NCI-H2196 treated with DMSO at 0.1 percent for 48 hours (cell line): ENCODE measurements around the gene SLC6A2.
"Not testable (repeated sequence)": the region's sequence is repeated elsewhere in the genome, so short reads cannot be mapped to it uniquely, and the experiment has no call there.

Experiments
- DNase-seq: peaks from one replicate; lab custom pipeline; 2025; ENCODE audit not compliant: unreplicated experiment; lab: John Stamatoyannopoulos, UW

Gene SLC6A2

GRCh38 chr16:55655897-55656681, at the start of gene SLC6A2:
SLC6A2 (plus strand) TSS chr16:55655988; CDS start chr16:55656695, 707 bp downstream.
- no peak for DNase-seq

DNA sequence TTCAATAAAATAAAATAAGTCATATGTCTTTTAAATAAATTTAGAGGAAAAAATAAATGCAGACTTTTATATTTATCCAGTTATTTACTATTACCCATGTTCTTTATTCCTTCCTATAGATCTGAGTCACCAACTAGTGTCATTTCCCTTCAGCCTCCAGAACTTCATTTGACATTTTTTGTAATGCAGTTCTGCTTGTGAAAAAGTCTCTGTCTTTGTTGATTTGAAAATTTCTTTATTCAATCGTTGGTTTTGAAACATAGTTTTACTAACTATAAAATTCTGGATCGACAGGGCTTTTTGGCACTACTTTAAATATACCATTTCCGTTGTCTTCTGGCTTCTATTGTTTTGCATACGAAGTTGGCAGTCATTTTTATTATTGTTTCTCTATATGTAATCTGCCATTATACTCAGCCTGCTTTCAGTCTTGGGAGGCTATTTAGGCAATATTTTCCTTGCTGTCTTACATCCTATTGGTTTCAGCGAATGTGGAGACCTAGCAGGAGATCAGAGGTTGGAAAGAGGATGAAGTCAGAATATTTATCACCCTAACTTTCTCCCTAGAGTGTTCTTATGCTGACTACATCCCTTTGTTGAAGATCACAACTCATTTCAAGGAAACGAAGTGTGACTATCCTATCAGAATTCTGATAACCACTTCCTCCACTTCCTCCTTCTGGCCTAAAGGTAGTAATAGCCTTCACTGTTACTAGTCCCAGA, 42.0 kb upstream of the SLC6A2 start:
- DNase-seq = no peak

DNA sequence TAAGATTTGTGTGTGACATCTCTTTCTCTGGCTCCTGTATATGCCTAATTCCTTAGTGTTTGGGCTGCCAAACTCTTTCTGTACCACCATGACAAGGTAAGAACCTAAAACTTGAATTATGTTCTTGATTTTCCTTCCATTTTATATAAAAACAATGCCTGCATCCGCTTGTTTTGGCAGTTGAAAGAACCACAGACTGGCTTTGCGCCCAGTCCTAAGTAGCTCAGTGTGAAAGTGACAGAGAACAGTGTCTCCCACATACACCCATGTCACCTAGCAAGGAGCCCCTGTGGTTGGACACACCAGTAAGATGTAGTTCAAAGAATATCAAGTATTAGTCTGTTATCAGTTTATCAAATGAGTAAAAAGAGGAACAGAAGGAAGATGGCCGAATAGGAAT, 40.7 kb upstream of the SLC6A2 start:
- DNase-seq = no peak

GRCh38 chr16:55615670-55616069, 40.1 kb upstream of the SLC6A2 start:
- not testable (repeated sequence) for DNase-seq

GRCh38 chr16:55621771-55622170, 34.0 kb upstream of the SLC6A2 start:
- no peak for DNase-seq

GRCh38 chr16:55622272-55622671, 33.5 kb upstream of the SLC6A2 start:
- no peak for DNase-seq

- DNase-seq = no peak
Observed at GRCh38 chr16:55622930-55623561, 32.7 kb upstream of the SLC6A2 start.

DNA sequence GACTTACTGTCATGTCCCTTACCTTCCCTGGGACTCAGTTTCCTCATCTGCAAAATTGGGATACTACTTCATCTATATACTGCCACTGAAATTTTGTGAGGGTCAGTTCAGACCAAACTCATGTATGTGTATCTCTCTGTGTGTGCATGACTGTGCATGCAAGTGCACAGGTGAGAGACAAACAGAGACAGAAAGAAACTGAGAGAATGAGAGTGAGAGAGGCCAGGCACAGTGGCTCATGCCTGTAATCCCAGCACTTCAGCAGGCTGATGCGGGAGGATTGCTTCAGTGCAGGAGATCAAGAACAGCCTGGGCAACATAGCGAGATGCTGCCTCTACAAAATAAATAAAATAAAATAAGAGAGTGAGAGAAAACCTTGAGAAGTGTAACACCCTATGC, 32.1 kb upstream of the SLC6A2 start:
- no peak for DNase-seq

- no peak for DNase-seq
Observed at GRCh38 chr16:55624696-55625095, 31.1 kb upstream of the SLC6A2 start.

DNA sequence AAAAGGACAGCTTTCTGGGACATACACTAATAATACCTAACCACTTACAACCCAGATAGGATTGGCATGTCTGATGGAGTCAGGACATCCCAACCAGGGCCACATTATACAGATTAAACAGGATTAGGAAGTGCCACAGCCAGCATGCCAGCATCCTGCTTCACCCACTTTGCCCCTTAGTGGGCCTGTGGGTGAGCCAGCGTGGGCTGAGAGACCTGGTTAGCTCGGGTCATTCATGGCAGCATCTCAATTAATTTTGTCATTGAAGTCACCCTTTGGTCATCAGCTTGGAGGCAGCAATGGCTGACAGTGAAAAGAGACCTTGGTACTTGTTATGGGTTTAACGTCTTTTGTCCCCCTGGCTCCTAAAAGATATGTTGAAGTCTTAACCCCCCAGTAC, 29.9 kb upstream of the SLC6A2 start:
- no peak for DNase-seq

- DNase-seq = no peak
Observed at GRCh38 chr16:55628306-55628968, 27.4 kb upstream of the SLC6A2 start.

DNA sequence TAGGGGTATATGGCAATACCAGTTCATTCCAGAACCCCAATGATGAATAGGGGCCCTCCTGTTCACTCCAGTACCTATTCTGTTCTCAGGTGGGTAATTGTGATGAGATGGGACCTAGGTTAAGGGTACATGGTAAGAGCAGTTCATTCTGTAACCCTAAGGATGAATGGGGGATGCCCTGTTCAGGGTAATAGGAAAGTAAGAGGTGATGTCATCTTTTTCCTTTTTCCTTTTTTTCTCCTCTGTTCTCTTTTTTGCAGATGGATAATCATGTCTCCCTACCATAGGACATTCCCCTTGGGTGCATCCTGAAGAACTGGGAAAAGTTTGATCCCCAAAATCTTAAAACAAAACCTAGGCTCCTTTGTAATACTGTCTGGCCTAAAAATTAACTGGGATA, 25.0 kb upstream of the SLC6A2 start:
- no peak for DNase-seq

DNA sequence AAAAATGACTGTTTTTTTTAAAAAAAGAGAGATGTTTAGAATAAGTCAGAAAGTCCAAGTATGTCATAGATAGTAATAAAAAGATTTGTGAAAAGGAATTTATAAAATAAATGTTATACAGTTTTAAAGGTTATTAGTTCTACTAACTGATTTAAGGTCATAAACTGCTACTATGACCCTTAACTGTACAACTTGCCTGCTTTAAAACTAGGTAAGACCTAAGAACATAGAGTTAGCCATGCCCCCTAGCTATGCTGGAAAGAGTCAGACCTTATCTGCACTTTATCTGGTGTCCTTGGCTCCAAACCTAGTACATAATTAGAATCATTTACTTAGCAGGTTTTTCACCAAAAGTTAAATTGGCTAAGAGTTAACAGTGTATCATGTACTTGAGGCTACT, 23.5 kb upstream of the SLC6A2 start:
- no peak for DNase-seq

GRCh38 chr16:55634193-55634592, 21.6 kb upstream of the SLC6A2 start:
- DNase-seq = no peak

- DNase-seq = no peak
Observed at GRCh38 chr16:55638256-55638655, 17.5 kb upstream of the SLC6A2 start.

DNA sequence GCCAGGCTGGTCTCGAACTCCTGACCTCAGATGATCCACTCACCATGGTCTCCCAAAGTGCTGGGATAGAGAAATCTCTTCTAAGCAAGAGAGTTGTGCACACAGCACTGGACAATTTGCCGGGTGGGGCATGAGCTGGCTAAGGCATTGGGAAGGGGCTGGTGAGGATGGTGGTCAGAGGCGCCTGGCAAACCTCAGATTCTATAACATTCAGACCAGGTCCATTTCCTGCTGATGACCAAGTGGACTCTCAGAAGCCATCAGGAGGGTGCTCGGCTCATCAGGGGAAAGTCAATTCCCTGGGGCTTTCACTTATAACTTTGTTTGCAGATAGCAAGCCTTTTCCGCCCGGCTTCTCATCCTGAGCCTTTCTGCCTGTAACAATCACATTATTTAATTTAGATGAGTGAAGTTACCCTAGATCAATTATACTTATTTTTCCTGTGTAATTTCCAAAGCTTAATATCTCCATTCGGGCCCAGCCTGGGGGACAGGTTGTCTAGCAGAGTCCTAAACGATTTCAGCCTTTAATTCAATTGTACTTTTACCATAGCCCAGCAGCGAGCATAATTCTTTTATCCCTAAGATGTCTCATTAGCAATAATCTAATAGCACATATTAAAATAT, 15.0 kb upstream of the SLC6A2 start:
- DNase-seq = no peak

DNA sequence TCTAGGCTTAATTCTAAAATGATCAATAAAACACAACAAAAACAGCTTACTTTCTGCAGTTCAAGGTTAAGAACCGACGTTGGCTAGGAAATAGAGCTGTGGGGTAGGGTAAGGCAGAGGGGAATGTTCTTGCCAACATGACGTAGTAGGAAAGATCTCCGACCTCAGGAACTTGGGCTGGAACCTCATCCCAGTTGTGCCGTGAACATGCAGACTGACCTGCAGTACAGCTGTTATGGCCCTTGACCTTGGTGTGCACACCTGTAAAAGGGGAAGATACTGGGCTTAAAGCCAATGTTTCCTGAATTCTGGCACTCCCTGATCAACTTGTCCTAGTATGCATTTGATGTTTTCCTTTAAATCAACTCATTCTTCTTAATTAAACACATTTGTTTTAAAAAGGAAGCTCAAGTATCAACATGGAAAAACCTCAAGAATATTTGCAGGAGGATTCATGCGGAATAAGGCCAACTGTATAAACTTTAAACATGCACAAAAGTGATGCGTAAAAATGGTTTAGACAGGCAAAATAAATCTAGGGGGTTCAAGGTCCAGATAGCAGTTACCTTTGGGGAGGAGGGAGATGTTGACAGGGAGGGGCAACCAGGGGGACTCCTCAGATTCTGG, 14.2 kb upstream of the SLC6A2 start:
- no peak for DNase-seq

DNA sequence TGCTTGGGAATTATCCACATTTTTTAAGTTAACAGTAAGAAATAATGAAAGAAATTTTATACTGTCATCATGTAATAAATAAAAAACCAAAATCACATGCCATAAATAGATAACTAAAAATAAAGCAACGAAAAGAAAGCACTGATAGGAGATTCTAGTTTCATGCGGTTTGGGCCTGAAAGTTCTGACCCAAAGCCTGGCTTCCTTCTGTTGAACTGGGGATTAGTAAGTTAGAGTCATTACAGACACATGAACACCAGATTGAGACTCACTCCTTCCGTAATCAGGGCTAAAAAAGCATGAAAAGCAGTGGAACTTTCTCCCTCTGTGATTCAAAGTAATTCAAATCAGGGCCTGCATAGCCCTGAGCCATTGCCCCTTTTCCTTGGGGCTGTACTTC, 13.2 kb upstream of the SLC6A2 start:
- no peak for DNase-seq

- DNase-seq = no peak
Observed at GRCh38 chr16:55643161-55643970, 12.4 kb upstream of the SLC6A2 start.

GRCh38 chr16:55645986-55646385, 9.8 kb upstream of the SLC6A2 start:
- no peak for DNase-seq
